HepG2 (cell line): ENCODE measurements around the gene IL12A. TPM values are rescaled to one million over a fixed set of nuclear protein-coding genes. Genes with fewer than 3 reads are reported as not detected.
A peak's percentile ranks its signal among the peaks of the same experiment; 100 is the strongest.

Experiments used
- AFF4 ChIP-seq: sonication (generic); formaldehyde crosslinking; IDR thresholded peaks from 2 replicates; pipeline ENCODE4 v1.4.0; 2020; ENCODE audit warnings: missing genetic modification reagents
- ARID4A ChIP-seq: sonication (generic); formaldehyde crosslinking; IDR thresholded peaks from 2 replicates; pipeline ENCODE4 v1.5.0; 2020; ENCODE audit warnings: mild to moderate bottlenecking, missing genetic modification reagents, borderline replicate concordance
- ELF3 ChIP-seq: IDR thresholded peaks from 2 replicates; pipeline ENCODE4 v1.6.1; 2016; ENCODE audit warnings: missing genetic modification reagents, missing compliant biosample characterization
- HIVEP1 ChIP-seq: sonication (generic); formaldehyde crosslinking; IDR thresholded peaks from 2 replicates; pipeline ENCODE4 v1.4.0; 2020; ENCODE audit warnings: mild to moderate bottlenecking, missing genetic modification reagents
- HNF4G ChIP-seq, 2 experiments: sonication (generic) in 1 of 2; formaldehyde crosslinking in 1 of 2; IDR thresholded peaks; 2 replicates each; pipeline versions ENCODE4 v1.4.0 to v1.6.1; 2011 to 2020; ENCODE audit warnings: borderline replicate concordance in 2 of 2, low read depth in 2 of 2, mild to moderate bottlenecking in 2 of 2, low read length in 1 of 2, missing genetic modification reagents in 1 of 2, moderate library complexity in 1 of 2
- MTF2 ChIP-seq: sonication (generic); formaldehyde crosslinking; IDR thresholded peaks from 2 replicates; pipeline ENCODE4 v1.5.0; 2020; ENCODE audit warnings: missing genetic modification reagents, borderline replicate concordance
- REL ChIP-seq: sonication (generic); formaldehyde crosslinking; conservative IDR thresholded peaks from 2 replicates; pipeline ENCODE4 v1.8.0; 2022; ENCODE audit warnings: mild to moderate bottlenecking, missing genetic modification reagents, moderate library complexity
- STAG1 ChIP-seq: sonication (generic); formaldehyde crosslinking; IDR thresholded peaks from 2 replicates; pipeline ENCODE4 v1.4.0; 2020; ENCODE audit warnings: missing genetic modification reagents
- TEF ChIP-seq: sonication (generic); formaldehyde crosslinking; IDR thresholded peaks from 2 replicates; pipeline ENCODE4 v1.5.0; 2020; ENCODE audit warnings: missing genetic modification reagents
- ZBTB42 ChIP-seq: sonication (generic); formaldehyde crosslinking; IDR thresholded peaks from 2 replicates; pipeline ENCODE4 v1.5.0; 2020; ENCODE audit warnings: mild to moderate bottlenecking, missing genetic modification reagents
- ZNF282 ChIP-seq: fragments of 450-650 bp; IDR thresholded peaks from 2 replicates; pipeline ENCODE4 v1.6.1; 2018; ENCODE audit not compliant: partially characterized antibody
- ZNF354B ChIP-seq: sonication (generic); formaldehyde crosslinking; IDR thresholded peaks from 2 replicates; pipeline ENCODE4 v1.8.0; 2022; ENCODE audit warnings: mild to moderate bottlenecking, missing genetic modification reagents
- ZNF367 ChIP-seq: sonication (generic); formaldehyde crosslinking; IDR thresholded peaks from 2 replicates; pipeline ENCODE4 v1.4.0; 2020; ENCODE audit warnings: missing genetic modification reagents, borderline replicate concordance
- ZNF550 ChIP-seq: sonication (generic); formaldehyde crosslinking; IDR thresholded peaks from 2 replicates; pipeline ENCODE4 v1.4.0; 2020; ENCODE audit warnings: mild to moderate bottlenecking, missing genetic modification reagents, borderline replicate concordance
- ZNF567 ChIP-seq: sonication (generic); formaldehyde crosslinking; IDR thresholded peaks from 2 replicates; pipeline ENCODE4 v1.8.1; 2023; ENCODE audit warnings: mild to moderate bottlenecking, missing genetic modification reagents, borderline replicate concordance
- ZNF572 ChIP-seq: sonication (generic); formaldehyde crosslinking; IDR thresholded peaks from 2 replicates; pipeline ENCODE4 v1.5.1; 2020; ENCODE audit warnings: mild to moderate bottlenecking, missing genetic modification reagents
- ZNF737 ChIP-seq: sonication (generic); formaldehyde crosslinking; IDR thresholded peaks from 2 replicates; pipeline ENCODE4 v1.5.0; 2020; ENCODE audit warnings: missing genetic modification reagents, mild to moderate bottlenecking, borderline replicate concordance
- ZNF749 ChIP-seq: sonication (generic); formaldehyde crosslinking; IDR thresholded peaks from 2 replicates; pipeline ENCODE4 v1.8.0; 2022; ENCODE audit warnings: mild to moderate bottlenecking, missing genetic modification reagents, moderate library complexity, borderline replicate concordance
- polyA plus RNA-seq, 8 experiments: library from polyadenylated mRNA; depleted of rRNA in 3 of 8; stranded (reverse) in 7 of 8; unstranded in 1 of 8; fragments of >200 nt; fragmentation: Illumina TruSeq in 4 of 8; extraction: Trizol in 4 of 8; gene quantifications; 2 replicates each; pipeline versions ENCODE4 v1.2.1 to v1.2.3, GENCODE V29; 2011 to 2016; ENCODE audit warnings: low read depth in 4 of 8, missing spikeins in 1 of 8, mixed read lengths in 1 of 8; ENCODE audit not compliant: insufficient read depth in 1 of 8
- total RNA-seq, 5 experiments: library from RNA; depleted of rRNA; stranded (reverse); fragments of >200 nt; fragmentation: Illumina TruSeq; extraction: Trizol; gene quantifications; 2 replicates each; pipeline ENCODE4 v1.2.3, GENCODE V29; 2016; ENCODE audit warnings: low read depth in 1 of 5
- TF ChIP-seq, protein P1 (sequence below): IDR thresholded peaks from 2 replicates; pipeline ENCODE4 v1.6.1; 2016; ENCODE audit warnings: low read depth

IL12A gene
- total and polyA plus RNA-seq, 2 of the 13 experiments (the other 11 are each of a cell fraction or from before 2014, with no cell fraction given), result 0.36 to 1.1 TPM

DNA sequence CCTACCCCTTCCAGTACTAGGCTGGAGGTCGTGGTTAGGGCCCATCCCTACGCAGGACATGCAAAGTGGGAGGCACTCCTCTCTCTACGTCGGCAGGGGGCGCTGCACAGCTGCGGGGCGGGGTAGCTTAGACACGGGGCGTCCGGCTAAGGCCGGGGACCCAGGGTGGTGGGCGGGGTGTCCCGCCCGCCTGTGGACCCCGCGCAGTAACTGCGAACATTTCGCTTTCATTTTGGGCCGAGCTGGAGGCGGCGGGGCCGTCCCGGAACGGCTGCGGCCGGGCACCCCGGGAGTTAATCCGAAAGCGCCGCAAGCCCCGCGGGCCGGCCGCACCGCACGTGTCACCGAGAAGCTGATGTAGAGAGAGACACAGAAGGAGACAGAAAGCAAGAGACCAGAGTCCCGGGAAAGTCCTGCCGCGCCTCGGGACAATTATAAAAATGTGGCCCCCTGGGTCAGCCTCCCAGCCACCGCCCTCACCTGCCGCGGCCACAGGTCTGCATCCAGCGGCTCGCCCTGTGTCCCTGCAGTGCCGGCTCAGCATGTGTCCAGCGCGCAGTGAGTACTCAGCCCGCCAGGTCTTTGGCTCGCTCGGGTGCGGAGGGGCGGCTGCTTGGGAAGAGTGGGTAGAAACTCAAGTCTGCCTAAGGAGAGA is at the start of gene IL12A (continued):
- TF ChIP-seq ZNF367, result no peak
- TF ChIP-seq HNF4G (IDR thresholded peaks at IDR 0.05; ENCODE audit: borderline replicate concordance, low read depth, low read length), result no peak
- TF ChIP-seq HNF4G (CRISPR knock-in tag; IDR thresholded peaks at IDR 0.05; ENCODE audit: borderline replicate concordance, low read depth), result no peak
- TF ChIP-seq ZNF737 (CRISPR knock-in tag), result no peak
- peak; percentile 27; the same call in 1 of the 2 replicates for TF ChIP-seq ARID4A
- no peak for TF ChIP-seq ZNF567 (CRISPR knock-in tag)
- TF ChIP-seq ZBTB42 (CRISPR knock-in tag), result peak; percentile 82
- TF ChIP-seq ZNF749 (CRISPR knock-in tag), result no peak
- TF ChIP-seq, protein P1, sequence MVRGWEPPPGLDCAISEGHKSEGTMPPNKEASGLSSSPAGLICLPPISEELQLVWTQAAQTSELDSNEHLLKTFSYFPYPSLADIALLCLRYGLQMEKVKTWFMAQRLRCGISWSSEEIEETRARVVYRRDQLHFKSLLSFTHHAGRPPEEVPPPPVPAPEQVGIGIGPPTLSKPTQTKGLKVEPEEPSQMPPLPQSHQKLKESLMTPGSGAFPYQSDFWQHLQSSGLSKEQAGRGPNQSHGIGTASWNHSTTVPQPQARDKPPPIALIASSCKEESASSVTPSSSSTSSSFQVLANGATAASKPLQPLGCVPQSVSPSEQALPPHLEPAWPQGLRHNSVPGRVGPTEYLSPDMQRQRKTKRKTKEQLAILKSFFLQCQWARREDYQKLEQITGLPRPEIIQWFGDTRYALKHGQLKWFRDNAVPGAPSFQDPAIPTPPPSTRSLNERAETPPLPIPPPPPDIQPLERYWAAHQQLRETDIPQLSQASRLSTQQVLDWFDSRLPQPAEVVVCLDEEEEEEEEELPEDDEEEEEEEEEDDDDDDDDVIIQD, result no peak
- TF ChIP-seq STAG1 (CRISPR knock-in tag), result peak; percentile 55
- TF ChIP-seq ZNF550 (CRISPR knock-in tag), result no peak
- no peak for TF ChIP-seq ZNF572 (CRISPR knock-in tag)
- TF ChIP-seq AFF4 (CRISPR knock-in tag), result no peak
- TF ChIP-seq ELF3 (CRISPR knock-in tag), result no peak
- no peak for TF ChIP-seq ZNF354B (CRISPR knock-in tag)
- TF ChIP-seq TEF, result no peak
- TF ChIP-seq MTF2 (CRISPR knock-in tag), result peak; percentile 84; the same call in 1 of the 2 replicates
- no peak for TF ChIP-seq ZNF282
- TF ChIP-seq HIVEP1 (CRISPR knock-in tag), result 0 out of 2 replicates have a peak, but pooled peaks have one; percentile 21
- TF ChIP-seq REL, result no peak
